Esophagus muscularis mucosa (tissue), 4 donors: ENCODE data around the gene FNDC7. TPM values are rescaled to one million over a fixed set of nuclear protein-coding genes. Genes with fewer than 3 reads are reported as not detected.

Source experiments
- DNase-seq: peaks from one replicate; pipeline ENCODE4 v3.0.0-alpha.2; 2017; ENCODE audit errors: extremely low spot score
- H3K27ac ChIP-seq, 4 donors: fragments of 200-600 bp; sonication (generic); replicated peaks in 1 of 4; 1 replicate in 3 of 4; 2 replicates in 1 of 4; pipeline ENCODE4 v1.5.1; 2016 to 2019; ENCODE audit warnings: mild to moderate bottlenecking in 1 of 4
- H3K27me3 ChIP-seq, 4 donors: fragments of 200-600 bp; sonication (generic); one replicate each; pipeline versions ENCODE4 v1.5.1 to v1.6.0; 2016 to 2019
- H3K36me3 ChIP-seq, 4 donors: fragments of 200-600 bp; sonication (generic); one replicate each; pipeline ENCODE4 v1.5.1; 2016 to 2019
- H3K4me1 ChIP-seq, 4 donors: fragments of 200-600 bp; sonication (generic); one replicate each; pipeline ENCODE4 v1.5.1; 2016 to 2019
- H3K4me3 ChIP-seq, 4 donors: fragments of 200-600 bp; sonication (generic); 1 replicate in 2 of 4; 2 replicates in 2 of 4; pipeline ENCODE4 v1.5.1; 2016 to 2019; ENCODE audit warnings: mild to moderate bottlenecking in 4 of 4, moderate library complexity in 1 of 4
- H3K9me3 ChIP-seq, 4 donors: fragments of 200-600 bp; sonication (generic); 1 replicate in 3 of 4; 2 replicates in 1 of 4; pipeline ENCODE4 v1.5.1; 2016 to 2019
- EP300 ChIP-seq: sonication (generic); formaldehyde crosslinking; IDR thresholded peaks from one replicate; pipeline ENCODE4 v1.6.1; 2017; ENCODE audit warnings: antibody characterized with exemption
- POLR2A ChIP-seq: fragments of 450-650 bp; IDR thresholded peaks from one replicate; pipeline ENCODE4 v1.6.1; 2017; ENCODE audit warnings: antibody characterized with exemption, moderate library complexity, mild to moderate bottlenecking, low read depth
- POLR2AphosphoS5 ChIP-seq, 2 donors: sonication (generic); formaldehyde crosslinking; IDR thresholded peaks; one replicate each; pipeline ENCODE4 v1.6.1; 2017; ENCODE audit warnings: antibody characterized with exemption in 2 of 2
- WGBS: methylation state at CpG from one replicate; pipeline ENCODE4 v1.1.5; 2018; 5-methylcytosine and 5-hydroxymethylcytosine counted together
- intact Hi-C: fragments of 100-400 bp; cut with DNase I; formaldehyde crosslinking; loops from one replicate; pipeline ENCODE4 v1.15.1; 2023
- total RNA-seq, 4 donors: library from RNA; depleted of rRNA; stranded (reverse); fragments of >200 nt; gene quantifications; one replicate each; pipeline versions ENCODE4 v1.1.0 to v1.2.1, GENCODE V29; 2016
- TF ChIP-seq, protein P1 (sequence below), 3 experiments: fragments of 200-600 bp in 2 of 3; fragments of 450-650 bp in 1 of 3; sonication (generic) in 2 of 3; IDR thresholded peaks; one replicate each; pipeline ENCODE4 v1.5.1; 2017 to 2019; ENCODE audit warnings: antibody characterized with exemption in 3 of 3, mild to moderate bottlenecking in 2 of 3, moderate library complexity in 1 of 3

FNDC7 gene
- total RNA-seq, 4 donors from 2014 or later = not detected

DNA sequence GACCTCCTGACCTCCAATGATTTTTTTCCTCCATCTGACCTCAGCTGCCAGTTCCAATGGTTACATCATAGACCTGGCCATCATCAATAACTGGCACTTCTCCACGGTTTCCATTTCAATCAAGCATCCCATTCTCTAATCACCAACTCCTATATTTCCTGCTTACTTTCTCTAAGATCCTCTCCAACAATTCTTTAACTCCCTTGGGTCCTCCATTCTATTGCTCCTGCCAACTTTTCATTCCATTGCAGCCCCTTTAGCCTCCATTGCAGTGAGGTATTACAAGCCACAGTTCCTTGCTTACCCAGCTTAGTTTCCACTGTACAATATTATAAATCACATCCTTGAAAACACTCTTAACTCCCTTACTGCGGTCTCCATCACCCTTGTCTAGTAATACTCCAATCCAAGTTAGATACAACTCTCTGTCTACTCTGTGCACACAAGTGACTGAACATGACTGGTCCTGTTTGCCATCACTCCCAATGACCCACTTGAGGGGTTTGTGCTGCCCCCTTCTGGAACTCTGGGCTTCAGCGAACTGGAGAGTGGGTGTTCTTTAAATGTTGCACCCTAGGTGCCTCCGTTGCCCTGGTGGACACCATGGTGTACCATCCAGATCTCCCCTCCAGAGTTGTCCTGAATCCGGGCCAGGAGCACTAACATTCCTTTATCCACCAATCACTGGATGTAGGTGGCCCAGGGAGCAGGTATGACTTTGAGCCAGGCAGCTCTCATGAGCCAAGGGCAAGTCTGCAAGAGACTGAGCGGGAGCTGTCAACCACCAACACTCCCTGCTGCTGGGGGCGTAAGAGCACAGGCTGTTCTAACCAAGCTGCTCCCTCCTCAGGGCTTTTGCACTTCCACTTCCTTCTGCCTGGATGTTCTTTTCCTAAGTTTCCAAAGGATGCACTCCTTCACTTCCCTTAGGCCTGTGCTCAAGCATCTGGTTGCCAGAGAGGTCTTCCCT, 3.7 kb upstream of the FNDC7 start:
- no peaks in the 10 kb centered on the region for H3K9me3 ChIP-seq
- intact Hi-C loops = no loop called here
- no peaks in the 10 kb centered on the region for H3K36me3 ChIP-seq
- H3K27ac ChIP-seq = no peak overlapping the region
- no peak overlapping the region for H3K4me3 ChIP-seq
- DNase-seq = no peak
- peaks cover 0 to 13% (median 11%) of the 10 kb centered on the region in 4 donors for H3K4me1 ChIP-seq
- TF ChIP-seq POLR2AphosphoS5 (IDR thresholded peaks at IDR 0.05) = no peak
- TF ChIP-seq, protein P1, sequence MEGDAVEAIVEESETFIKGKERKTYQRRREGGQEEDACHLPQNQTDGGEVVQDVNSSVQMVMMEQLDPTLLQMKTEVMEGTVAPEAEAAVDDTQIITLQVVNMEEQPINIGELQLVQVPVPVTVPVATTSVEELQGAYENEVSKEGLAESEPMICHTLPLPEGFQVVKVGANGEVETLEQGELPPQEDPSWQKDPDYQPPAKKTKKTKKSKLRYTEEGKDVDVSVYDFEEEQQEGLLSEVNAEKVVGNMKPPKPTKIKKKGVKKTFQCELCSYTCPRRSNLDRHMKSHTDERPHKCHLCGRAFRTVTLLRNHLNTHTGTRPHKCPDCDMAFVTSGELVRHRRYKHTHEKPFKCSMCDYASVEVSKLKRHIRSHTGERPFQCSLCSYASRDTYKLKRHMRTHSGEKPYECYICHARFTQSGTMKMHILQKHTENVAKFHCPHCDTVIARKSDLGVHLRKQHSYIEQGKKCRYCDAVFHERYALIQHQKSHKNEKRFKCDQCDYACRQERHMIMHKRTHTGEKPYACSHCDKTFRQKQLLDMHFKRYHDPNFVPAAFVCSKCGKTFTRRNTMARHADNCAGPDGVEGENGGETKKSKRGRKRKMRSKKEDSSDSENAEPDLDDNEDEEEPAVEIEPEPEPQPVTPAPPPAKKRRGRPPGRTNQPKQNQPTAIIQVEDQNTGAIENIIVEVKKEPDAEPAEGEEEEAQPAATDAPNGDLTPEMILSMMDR (IDR thresholded peaks at IDR 0.05) = peak in 1 of 3 experiments; percentile 4
- peaks cover 0 to 4% (median 0%) of the 10 kb centered on the region in 4 donors for H3K27me3 ChIP-seq
- whole genome bisulfite sequencing = 61% methylated on average over 6 of the region's 7 CpGs

DNA sequence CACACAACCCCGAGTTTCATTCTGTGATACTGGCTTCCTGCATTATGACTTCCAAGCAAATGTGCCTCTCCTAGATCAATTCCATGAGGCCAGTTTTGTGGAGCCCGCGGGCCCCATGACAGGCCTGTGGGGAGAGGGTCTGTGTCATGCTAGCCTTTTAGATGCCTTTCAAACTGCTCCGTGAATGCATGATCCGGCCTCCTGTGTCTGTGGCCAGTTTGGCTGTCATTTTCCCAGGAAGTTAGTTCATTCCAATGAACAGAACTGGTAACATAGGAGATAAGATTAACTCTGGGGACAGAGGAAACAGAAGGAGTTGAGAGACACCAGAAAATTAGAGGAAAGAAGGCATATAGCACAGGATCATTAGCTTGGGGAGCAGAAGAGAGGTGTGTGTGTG, 3.2 kb downstream of the FNDC7 start:
- Histone ChIP-seq H3K4me1 (no peaks in the 10 kb centered on the region), H3K36me3 (no peaks in the 10 kb centered on the region), H3K9me3 (no peaks in the 10 kb centered on the region), H3K27ac (no peak overlapping the region), H3K4me3 (no peak overlapping the region), H3K27me3 (peaks cover 0 to 4% (median 0%) of the 10 kb centered on the region in 4 donors)
- 88% methylated on average over 5 of the region's 5 CpGs for WGBS
- TF ChIP-seq POLR2A (no peak), EP300 (no peak), POLR2AphosphoS5 (IDR thresholded peaks at IDR 0.05) (no peak)
- TF ChIP-seq, protein P1 (IDR thresholded peaks at IDR 0.05) = no peak
- DNase-seq = no peak
- intact Hi-C loops = no loop called here

DNA sequence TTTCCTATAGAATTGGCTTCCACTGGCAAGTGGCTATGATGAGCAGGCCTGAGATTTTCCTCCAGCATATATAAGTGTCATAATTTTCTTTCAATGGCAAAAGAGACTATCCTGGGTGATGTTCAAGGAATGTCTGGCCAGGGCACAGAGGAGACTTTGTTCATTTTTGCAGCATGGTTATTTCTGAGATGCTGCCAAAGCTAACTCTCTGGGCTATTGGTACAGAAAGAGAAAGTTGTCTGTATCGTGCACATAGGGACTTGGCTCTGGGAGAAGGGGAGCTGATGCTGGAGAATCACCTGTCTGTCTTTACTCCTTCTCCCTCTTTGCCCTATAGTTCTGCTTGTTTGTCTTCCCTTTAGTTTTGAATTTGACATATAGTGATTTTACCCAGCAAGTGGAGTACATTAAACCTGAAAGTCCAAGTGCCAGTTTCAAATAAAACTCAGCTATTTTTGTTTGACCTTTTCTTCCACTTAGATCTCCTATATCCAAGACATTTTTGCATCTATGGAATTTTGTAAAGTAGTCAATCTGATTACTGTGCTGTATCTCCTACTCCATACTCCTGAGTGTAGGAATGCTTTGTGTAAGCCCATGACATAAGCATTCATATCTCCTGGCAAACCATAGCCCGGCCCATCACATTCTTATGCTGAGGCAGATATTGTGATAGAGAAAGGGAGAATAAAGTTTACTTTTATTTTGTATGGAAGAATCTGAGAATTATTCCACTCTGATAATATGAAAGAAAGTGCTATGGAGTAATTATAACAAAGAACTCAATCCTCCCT, 3.9 kb downstream of the FNDC7 start:
- H3K4me3 ChIP-seq = no peak overlapping the region
- H3K27ac ChIP-seq = no peak overlapping the region
- intact Hi-C loops = no loop called here
- DNase-seq = no peak
- peaks cover 0 to 4% (median 0%) of the 10 kb centered on the region in 4 donors for H3K27me3 ChIP-seq
- WGBS = 79% methylated on average over 2 of the region's 2 CpGs
- no peaks in the 10 kb centered on the region for H3K36me3 ChIP-seq
- H3K9me3 ChIP-seq = no peaks in the 10 kb centered on the region
- H3K4me1 ChIP-seq = no peaks in the 10 kb centered on the region
- TF ChIP-seq POLR2A (no peak), EP300 (no peak), POLR2AphosphoS5 (IDR thresholded peaks at IDR 0.05) (no peak)
- TF ChIP-seq, protein P1 (IDR thresholded peaks at IDR 0.05) = no peak

DNA sequence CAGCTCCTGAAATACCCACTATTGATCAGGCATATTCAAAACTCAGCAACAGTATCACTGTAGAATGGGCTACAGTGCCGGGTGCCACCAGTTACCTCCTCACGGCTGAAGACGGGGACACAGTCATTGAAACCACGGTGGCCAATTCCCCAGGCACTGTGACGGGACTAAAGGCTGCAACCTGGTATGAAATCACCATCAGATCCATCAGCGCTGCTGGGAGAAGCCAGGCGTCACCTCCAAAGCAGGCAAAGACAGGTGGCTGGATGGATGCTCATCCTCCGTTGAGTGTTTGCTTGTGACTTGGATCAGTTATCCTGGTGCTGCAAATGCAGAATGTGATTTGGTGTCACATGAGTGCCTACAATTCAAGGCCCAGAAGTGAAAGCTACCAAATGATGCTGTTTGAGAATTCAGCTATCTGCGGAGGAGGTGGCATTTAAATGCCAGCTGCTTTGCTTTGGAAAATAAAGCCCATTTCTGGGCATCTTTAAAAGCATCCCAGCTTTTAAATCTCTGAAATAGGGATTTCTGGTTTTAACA, 5.1 kb downstream of the FNDC7 start:
- intact Hi-C loops = no loop called here
- no peak overlapping the region for H3K4me3 ChIP-seq
- H3K4me1 ChIP-seq = peaks cover 0 to 8% (median 2%) of the 10 kb centered on the region in 4 donors
- H3K27ac ChIP-seq = no peak overlapping the region
- no peak for DNase-seq
- no peaks in the 10 kb centered on the region for H3K27me3 ChIP-seq
- 95% methylated on average over 8 of the region's 9 CpGs for WGBS
- H3K9me3 ChIP-seq = no peaks in the 10 kb centered on the region
- no peak for TF ChIP-seq EP300
- no peak for TF ChIP-seq POLR2A
- no peak for TF ChIP-seq POLR2AphosphoS5 (IDR thresholded peaks at IDR 0.05)
- TF ChIP-seq, protein P1 (IDR thresholded peaks at IDR 0.05) = no peak
- no peaks in the 10 kb centered on the region for H3K36me3 ChIP-seq
